Fibroblast of mammary gland (primary cell): ENCODE results near the gene NNAT.

ENCODE experiments used
- DNase-seq: peaks from one replicate; pipeline ENCODE4 v3.0.0-alpha.2; 2010; ENCODE audit warnings: low read depth
- H3K4me3 ChIP-seq: 2 replicates; pipeline ENCODE4 v1.5.1; 2011; ENCODE audit warnings: low read depth, mild to moderate bottlenecking, low read length, moderate library complexity; ENCODE audit not compliant: control insufficient read depth
- TF ChIP-seq, protein P1 (sequence below): conservative IDR thresholded peaks from 2 replicates; pipeline ENCODE4 v1.5.1; 2011; ENCODE audit warnings: low read depth, low read length, inconsistent platforms; ENCODE audit not compliant: control insufficient read depth, insufficient read depth

Gene NNAT

DNA sequence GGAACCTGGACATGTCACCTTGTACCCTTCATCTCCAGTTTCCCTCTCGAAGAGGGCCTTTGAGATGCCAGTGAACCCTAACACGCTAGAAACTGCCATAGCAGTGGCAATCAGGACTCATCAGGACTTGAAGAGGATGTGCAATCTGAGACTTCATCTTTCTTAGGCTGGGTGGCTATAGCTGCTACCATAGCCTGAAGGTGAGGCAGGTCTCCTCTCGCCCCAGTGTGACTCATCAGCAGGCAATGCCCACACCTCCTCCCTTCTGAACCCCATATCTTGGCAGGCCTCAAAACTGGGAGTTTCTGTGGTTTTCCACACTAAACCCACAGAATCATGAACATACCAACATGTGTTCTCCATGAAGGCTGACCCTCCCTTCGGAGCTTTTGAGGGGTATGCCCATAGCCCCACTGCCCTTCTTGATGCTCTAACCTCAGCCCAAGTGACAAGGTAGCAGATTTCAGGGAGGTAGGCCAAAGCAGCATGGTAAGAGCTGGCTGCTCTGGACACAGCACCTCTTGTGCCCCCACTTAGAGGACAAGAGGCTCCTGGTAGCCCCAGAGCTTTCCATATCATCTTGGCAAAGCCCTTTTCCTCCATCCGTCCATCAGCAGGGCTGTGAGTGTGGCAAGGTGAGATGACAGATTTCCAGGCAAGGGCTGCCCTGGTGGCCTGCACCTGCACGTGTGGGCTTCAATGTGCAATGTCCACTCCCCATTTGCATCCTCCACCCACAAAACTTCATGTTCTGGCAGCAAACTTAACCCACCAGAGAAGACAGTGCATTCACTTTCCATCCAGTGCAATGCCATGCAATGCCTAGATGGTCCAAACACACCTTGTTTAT, 4.0 kb downstream of the NNAT start:
- H3K4me3 ChIP-seq, result no peak overlapping the region
- peak; percentile 25 for DNase-seq
- TF ChIP-seq, protein P1, sequence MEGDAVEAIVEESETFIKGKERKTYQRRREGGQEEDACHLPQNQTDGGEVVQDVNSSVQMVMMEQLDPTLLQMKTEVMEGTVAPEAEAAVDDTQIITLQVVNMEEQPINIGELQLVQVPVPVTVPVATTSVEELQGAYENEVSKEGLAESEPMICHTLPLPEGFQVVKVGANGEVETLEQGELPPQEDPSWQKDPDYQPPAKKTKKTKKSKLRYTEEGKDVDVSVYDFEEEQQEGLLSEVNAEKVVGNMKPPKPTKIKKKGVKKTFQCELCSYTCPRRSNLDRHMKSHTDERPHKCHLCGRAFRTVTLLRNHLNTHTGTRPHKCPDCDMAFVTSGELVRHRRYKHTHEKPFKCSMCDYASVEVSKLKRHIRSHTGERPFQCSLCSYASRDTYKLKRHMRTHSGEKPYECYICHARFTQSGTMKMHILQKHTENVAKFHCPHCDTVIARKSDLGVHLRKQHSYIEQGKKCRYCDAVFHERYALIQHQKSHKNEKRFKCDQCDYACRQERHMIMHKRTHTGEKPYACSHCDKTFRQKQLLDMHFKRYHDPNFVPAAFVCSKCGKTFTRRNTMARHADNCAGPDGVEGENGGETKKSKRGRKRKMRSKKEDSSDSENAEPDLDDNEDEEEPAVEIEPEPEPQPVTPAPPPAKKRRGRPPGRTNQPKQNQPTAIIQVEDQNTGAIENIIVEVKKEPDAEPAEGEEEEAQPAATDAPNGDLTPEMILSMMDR, result no peak

DNA sequence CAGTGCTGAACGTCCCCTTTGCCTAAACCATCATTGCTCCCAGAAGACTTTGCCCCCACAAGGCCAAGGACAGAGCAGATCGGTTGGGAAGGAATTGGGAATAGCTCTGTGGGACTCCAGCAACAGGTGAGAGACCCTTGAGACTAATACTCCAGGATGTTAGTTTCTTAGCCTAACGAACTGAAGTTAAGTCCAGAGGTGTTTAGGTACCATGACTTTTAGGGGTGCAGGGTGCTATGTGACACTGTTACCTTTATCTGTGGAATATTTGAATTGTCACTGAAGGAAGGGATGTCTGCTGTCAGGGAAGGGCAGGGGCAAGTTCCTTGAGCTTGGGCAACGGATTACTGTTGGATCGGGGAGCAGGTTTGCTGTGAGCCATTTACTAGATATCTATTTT, 4.8 kb downstream of the NNAT start:
- TF ChIP-seq, protein P1, result no peak

DNA sequence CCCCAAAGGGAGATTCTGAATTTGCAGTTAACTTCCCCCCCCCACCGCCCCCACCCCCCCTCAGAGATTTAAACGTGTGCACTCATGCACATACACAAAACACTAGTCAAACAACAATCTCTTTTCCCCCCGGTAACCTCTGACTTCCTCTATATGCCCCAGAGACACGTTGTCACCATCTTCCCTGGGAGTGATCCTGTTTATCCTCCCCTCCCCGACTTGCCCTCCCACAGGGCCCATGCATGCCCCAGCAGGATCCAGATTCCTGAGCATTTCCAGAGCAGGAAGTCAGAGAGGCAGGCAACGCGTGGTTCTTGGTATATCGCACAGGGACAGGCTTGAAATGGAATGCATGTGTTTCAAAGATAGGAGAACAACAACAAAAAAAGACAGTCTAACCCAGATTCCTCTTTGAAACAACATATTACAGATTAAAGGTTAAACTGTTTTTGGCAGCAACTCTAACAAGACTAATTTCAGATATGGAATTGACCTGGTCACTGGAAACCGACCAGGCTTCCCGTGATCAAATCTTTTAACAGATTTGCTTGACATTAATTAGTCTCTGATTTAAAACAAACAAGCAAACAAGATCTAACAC, 5.3 kb downstream of the NNAT start:
- peak; percentile 40 for DNase-seq
- H3K4me3 ChIP-seq, result peak overlapping the region; percentile 96
- TF ChIP-seq, protein P1, result no peak

More for the DNA sequence above, 4.8 kb downstream of the NNAT start:
- DNase-seq, result no peak
- no peak overlapping the region for H3K4me3 ChIP-seq

DNA sequence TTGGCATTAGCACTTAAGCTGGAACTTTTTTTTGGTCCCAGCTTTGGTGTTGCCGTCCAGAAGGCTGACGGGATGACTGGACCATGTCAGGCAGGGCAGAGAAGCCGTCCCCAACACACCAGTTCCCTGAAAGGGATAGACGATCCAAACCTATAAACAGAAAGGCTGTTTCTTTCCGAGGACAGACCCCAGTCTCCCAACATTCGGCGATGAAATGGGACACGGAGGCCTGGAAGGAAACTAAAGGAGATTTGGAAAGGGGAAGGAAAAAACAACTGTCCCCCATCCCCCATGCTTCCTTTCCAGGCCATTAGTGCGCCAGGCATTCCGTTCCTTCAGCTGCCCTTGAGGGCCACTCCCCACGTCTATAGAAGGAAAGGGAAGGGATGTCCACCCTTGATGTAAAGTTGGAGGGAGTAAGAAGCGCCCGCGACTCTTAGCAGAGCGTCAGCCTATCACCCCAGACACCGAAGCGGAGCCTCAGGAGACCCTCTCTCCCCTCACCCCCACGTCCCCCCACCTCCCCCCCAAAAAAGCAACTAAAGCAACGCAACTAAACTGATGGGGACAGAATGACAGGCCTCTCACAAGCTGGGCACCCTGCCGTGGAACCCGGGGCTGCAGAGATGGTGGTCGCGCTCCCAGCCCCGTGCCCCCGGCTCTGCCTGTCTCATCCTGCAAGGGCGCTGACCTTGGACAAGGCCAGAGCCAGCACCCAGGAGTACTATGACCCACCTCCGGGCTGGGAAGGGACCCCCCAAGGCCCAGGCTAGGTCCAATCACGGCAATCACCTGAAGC, 6.0 kb downstream of the NNAT start:
- TF ChIP-seq, protein P1, result no peak

DNA sequence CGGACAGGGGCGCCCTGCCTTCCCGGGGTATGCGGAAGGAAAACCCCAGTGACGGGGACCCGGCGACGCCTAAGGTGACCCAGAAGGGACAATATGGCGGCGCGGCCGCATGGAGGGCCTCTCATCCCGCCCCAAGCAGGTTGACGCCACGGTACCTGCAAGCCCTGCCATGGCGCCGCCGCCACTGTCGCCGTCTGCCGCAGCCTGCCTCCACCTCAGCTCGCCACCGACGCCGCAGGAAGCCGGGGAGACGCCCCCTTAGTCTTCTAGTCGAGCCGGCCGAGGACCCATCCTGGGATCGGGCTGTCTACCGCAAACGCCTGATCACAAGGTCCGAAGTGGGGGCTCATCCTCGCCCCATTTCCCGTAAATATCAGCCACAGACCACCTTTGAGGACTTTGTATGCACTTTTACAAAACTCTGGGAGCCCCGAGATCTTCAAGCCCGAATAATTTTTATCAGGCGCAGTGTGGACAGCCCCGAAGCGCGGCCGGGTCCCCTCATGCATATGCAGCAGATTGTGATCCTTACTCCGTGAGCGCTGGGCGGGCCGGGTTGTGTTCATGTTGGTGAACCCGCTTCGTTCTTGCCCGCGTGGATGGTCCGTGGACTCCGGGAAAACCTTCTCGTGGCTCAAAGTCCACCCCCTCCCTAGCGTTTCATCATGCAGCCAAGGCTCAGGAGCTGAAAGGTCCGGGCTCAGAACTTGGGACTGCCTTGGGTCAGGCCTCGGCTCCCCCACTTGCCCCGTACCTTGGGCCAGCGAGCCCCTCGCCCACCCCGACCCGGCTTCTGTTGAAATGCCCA, 6.8 kb downstream of the NNAT start, which contains the start of gene BLCAP:
Gene BLCAP, minus strand, starts transcription at position 239 of the 808 bp plus-strand sequence. CDS start 8,702 bp downstream, outside the sequence.
- TF ChIP-seq, protein P1, result no peak
- peak within 1 kb of the TSS; percentile 96 for H3K4me3 ChIP-seq

More for the DNA sequence above, 6.0 kb downstream of the NNAT start:
- DNase-seq, result peak; percentile 30
- H3K4me3 ChIP-seq, result peak overlapping the region; percentile 96

DNA sequence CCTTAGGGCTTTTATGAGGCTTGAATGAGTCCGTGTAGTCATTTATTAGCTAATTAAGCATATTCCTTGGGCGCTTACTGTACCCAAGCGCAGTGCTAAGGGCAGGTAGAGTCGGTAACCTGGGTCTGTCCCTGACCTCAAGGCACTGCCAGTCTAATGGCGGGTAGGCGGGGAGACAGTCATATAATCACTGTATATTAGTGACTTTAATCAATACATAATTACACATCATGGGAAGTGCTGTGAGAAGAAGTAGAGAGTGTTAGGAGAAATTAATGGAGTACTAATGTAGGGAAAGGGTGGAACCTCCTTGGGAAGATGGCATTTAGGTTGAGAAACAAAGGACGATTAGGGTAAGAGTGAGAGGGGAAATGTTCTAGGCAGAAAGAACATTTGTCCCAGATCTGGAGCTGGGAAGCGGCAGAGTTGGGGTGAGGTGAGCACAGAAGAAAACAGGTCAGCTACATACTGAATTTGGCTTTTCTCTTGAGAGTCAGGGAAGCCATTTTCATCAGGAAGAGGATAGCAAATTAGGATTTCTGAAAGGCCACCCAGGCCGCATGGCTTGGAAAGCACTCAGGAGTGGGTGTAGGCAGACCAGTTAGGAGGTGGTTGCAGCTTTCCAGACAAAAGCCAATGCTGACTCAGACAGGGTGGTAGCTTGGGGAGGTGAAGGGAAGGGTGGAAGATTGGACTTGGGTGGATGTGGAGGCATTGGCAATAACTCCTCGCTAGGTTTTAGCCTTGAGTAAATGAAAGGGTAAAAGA, 7.6 kb downstream of the NNAT start:
- peak; percentile 30 for DNase-seq

More for the DNA sequence above, 6.8 kb downstream of the NNAT start, which contains the start of gene BLCAP:
- DNase-seq, result peak; percentile 77

More for the DNA sequence above, 7.6 kb downstream of the NNAT start:
- TF ChIP-seq, protein P1, result no peak
- peak overlapping the region; percentile 96 for H3K4me3 ChIP-seq
